Loucy (cell line): ENCODE results near the gene RALGAPA1.
A peak's percentile ranks its signal among the peaks of the same experiment; 100 is the strongest.

Experiments
- H2AFZ ChIP-seq: fragments of 200-600 bp; sonication (generic); 2 replicates; pipeline ENCODE4 v1.6.0; 2016; ENCODE audit warnings: antibody characterized with exemption, mild to moderate bottlenecking, low read length, moderate library complexity
- H3F3A ChIP-seq: fragments of 200-600 bp; 2 replicates; pipeline ENCODE4 v1.6.0; 2016; ENCODE audit warnings: antibody characterized with exemption, low read depth, mild to moderate bottlenecking
- H3K27me3 ChIP-seq: fragments of 200-600 bp; sonication (generic); 2 replicates; pipeline ENCODE4 v1.6.1; 2014; ENCODE audit warnings: low read length, mild to moderate bottlenecking; ENCODE audit not compliant: insufficient read depth, poor library complexity, severe bottlenecking
- H3K36me3 ChIP-seq: fragments of 200-600 bp; sonication (generic); 2 replicates; pipeline ENCODE4 v1.6.1; 2016; ENCODE audit warnings: low read length; ENCODE audit not compliant: insufficient read depth
- H3K4me1 ChIP-seq: fragments of 200-600 bp; sonication (generic); 2 replicates; pipeline ENCODE4 v1.5.1; 2014; ENCODE audit warnings: low read length, mild to moderate bottlenecking; ENCODE audit not compliant: insufficient read depth, poor library complexity, severe bottlenecking
- H3K4me2 ChIP-seq: fragments of 200-600 bp; sonication (generic); 2 replicates; pipeline ENCODE4 v1.6.0; 2014; ENCODE audit warnings: antibody characterized with exemption, low read length, low read depth, mild to moderate bottlenecking; ENCODE audit not compliant: poor library complexity, severe bottlenecking
- H3K4me3 ChIP-seq: fragments of 200-600 bp; sonication (generic); 2 replicates; pipeline ENCODE4 v1.5.1; 2014; ENCODE audit warnings: low read length, mild to moderate bottlenecking, mixed read lengths; ENCODE audit not compliant: poor library complexity, severe bottlenecking
- H3K79me2 ChIP-seq: fragments of 200-600 bp; sonication (generic); 2 replicates; pipeline ENCODE4 v1.6.1; 2014; ENCODE audit warnings: low read length; ENCODE audit not compliant: insufficient read depth
- H3K9ac ChIP-seq: fragments of 200-600 bp; sonication (generic); 2 replicates; pipeline ENCODE4 v1.6.0; 2014; ENCODE audit warnings: mild to moderate bottlenecking, low read depth, low read length, moderate library complexity; ENCODE audit not compliant: poor library complexity, severe bottlenecking
- H3K9me2 ChIP-seq: fragments of 200-600 bp; sonication (generic); replicated peaks from 2 replicates; pipeline ENCODE4 v1.6.1; 2016; ENCODE audit warnings: low read depth, low read length, mixed read lengths
- H3K9me3 ChIP-seq: fragments of 200-600 bp; sonication (generic); 2 replicates; pipeline ENCODE4 v1.6.1; 2014; ENCODE audit warnings: mild to moderate bottlenecking, antibody characterized with exemption, low read length, low read depth; ENCODE audit not compliant: insufficient read depth
- H4K20me1 ChIP-seq: fragments of 200-600 bp; sonication (generic); 2 replicates; pipeline ENCODE4 v1.6.0; 2014; ENCODE audit warnings: antibody characterized with exemption, low read length, mild to moderate bottlenecking; ENCODE audit not compliant: insufficient read depth, poor library complexity, severe bottlenecking
- CTCF ChIP-seq: fragments of 200-600 bp; sonication (generic); conservative IDR thresholded peaks from 2 replicates; pipeline ENCODE4 v1.5.1; 2014; ENCODE audit warnings: mild to moderate bottlenecking, antibody characterized with exemption, low read length
- EZH2phosphoT487 ChIP-seq: fragments of 200-600 bp; IDR thresholded peaks from 2 replicates; pipeline ENCODE4 v1.6.1; 2018; ENCODE audit warnings: antibody characterized with exemption, mild to moderate bottlenecking, moderate library complexity, borderline replicate concordance

Gene RALGAPA1

DNA sequence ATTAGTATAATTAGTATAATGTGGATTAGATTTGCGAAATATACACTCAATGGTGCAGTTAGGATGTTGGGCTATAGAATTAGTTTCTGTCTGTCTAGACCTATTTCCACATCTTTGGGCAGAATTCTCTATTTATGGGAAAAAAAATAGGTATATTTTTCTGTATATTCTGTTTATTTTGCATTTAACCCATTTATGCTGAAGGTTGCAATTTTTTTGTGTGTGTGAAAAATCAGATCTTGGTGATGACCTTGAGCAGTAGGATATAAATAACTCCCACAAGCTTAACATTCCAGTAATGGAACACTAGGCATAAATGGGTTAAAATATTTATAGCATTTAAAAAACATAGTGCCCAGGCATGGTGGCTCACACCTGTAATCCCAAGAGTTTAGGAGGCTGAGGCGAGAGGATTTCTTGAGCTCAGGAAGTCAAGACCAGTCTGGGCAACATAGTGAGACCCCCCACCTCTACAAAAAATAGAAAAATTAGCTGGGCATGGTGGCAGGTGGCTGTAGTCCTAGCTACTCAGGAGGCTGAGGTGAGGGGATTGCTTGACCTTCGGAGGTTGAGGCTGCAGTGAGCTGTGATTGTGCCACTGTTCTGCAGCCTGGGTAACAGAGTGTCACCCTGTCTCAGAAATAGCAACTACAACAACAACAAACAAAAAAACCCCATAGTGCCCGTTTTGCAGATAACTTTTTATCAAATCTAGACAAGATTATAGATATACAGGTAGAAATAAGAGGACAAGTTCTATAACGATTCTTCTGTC, 26.3 kb upstream of the RALGAPA1 start:
- peaks cover 38% of the 10 kb centered on the region; the same call in 1 of the 2 replicates for H3K36me3 ChIP-seq
- no peak for TF ChIP-seq EZH2phosphoT487
- no peak for TF ChIP-seq CTCF

DNA sequence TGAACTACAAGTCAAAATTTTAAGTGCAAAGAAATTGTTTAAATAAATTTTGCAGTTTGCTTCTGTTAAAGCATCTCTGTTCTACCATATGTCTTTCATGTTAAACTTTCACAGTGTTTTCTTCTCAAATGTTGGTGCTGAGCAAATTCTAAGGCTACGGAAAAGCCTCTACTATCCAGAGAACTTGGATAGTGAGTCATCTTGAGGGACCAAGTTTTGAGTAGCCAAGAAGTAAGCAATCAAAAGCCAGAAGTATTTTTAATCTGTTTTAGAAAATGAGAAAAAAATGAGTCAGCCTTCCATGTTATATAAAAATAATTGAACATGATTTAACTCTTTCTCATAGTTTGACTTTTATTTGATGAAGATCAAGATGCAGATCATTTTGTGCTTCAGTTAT, 20.4 kb upstream of the RALGAPA1 start:
- TF ChIP-seq EZH2phosphoT487 = no peak
- TF ChIP-seq CTCF = no peak
- Histone ChIP-seq H3F3A (no peaks in the 10 kb centered on the region), H3K27me3 (no peaks in the 10 kb centered on the region), H3K4me2 (peak overlapping the region; percentile 41), H3K36me3 (peaks cover 14% of the 10 kb centered on the region; the same call in 1 of the 2 replicates), H3K4me3 (no peak overlapping the region), H3K9me3 (no peaks in the 10 kb centered on the region), H2AFZ (no peak overlapping the region), H3K9me2 (no peaks in the 10 kb centered on the region), H3K9ac (no peak overlapping the region), H3K79me2 (peaks cover 38% of the 10 kb centered on the region), H3K4me1 (peaks cover 35% of the 10 kb centered on the region), H4K20me1 (peaks cover 8% of the 10 kb centered on the region)

More for the DNA sequence above, 26.3 kb upstream of the RALGAPA1 start:
- Histone ChIP-seq H3K79me2 (peaks cover 10% of the 10 kb centered on the region; the same call in 1 of the 2 replicates), H3K4me1 (peaks cover 5% of the 10 kb centered on the region), H2AFZ (no peak overlapping the region), H3K9me3 (no peaks in the 10 kb centered on the region), H4K20me1 (no peaks in the 10 kb centered on the region), H3F3A (no peaks in the 10 kb centered on the region), H3K4me2 (no peak overlapping the region), H3K9me2 (no peaks in the 10 kb centered on the region), H3K9ac (no peak overlapping the region), H3K27me3 (no peaks in the 10 kb centered on the region), H3K4me3 (no peak overlapping the region)

DNA sequence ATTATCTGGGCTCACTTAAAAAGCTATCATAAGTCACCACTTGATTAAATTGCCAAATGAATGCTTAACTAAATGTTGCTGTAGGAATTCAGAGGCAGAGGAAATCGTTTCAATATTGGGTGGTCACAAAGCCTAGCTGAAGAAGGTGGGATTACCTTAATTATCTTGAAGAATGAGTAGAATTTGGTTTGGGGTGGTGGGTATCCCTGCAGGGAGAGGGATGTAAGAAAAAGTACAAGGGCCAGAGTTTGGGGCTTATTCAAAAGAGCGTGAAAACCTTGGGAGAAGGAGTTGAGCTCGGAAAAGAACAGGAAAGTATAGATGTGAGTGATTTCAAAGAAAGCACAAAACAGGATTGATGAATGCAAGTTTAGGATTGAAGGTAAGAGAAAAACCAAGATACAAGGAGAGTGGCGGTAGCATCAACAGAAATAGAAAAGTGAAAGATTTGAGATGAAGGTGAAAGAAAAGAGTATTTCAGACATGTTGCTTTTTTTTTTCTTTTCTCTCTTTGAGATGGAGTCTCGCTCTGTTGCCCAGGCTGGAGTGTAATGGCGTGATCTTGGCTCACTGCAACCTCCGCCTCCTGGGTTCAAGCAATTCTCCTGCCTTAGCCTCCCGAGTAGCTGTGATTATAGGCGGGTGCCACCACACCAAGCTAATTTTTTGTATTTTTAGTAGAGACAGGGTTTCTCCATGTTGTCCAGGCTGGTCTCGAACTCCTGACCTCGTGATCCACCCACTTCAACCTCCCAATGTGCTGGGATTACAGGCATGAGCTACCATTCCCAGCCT, 18.8 kb upstream of the RALGAPA1 start:
- peak overlapping the region; percentile 96 for H3K4me3 ChIP-seq
- peaks cover 35% of the 10 kb centered on the region for H3K4me1 ChIP-seq
- H3K36me3 ChIP-seq = 0 out of 2 replicates have a peak, but pooled peaks cover 7% of the 10 kb centered on the region
- H3K9me2 ChIP-seq = no peaks in the 10 kb centered on the region
- TF ChIP-seq EZH2phosphoT487 (no peak), CTCF (no peak)
- peak overlapping the region; percentile 90 for H3K4me2 ChIP-seq
- peak overlapping the region; percentile 90 for H3K9ac ChIP-seq
- no peaks in the 10 kb centered on the region for H3K9me3 ChIP-seq
- peaks cover 38% of the 10 kb centered on the region for H3K79me2 ChIP-seq
- H3F3A ChIP-seq = no peaks in the 10 kb centered on the region
- no peaks in the 10 kb centered on the region for H3K27me3 ChIP-seq
- no peak overlapping the region for H2AFZ ChIP-seq
- H4K20me1 ChIP-seq = peaks cover 8% of the 10 kb centered on the region
